GM10248 (cell line): ENCODE data around the gene CTIF.

Experiments
- CTCF ChIA-PET: fragments of 300-600 bp; sonication (Branson Sonifier 250); formaldehyde crosslinking; extraction: SDS; loops from one replicate; lab custom pipeline; 2021; ENCODE audit warnings: antibody characterized with exemption; lab: Yijun Ruan, JAX
- POLR2A ChIA-PET: fragments of 350-650 bp; sonication (Branson Sonifier 250); formaldehyde crosslinking; extraction: SDS; loops from one replicate; lab custom pipeline; 2020; ENCODE audit warnings: antibody characterized with exemption; lab: Yijun Ruan, JAX
- DNase-seq: peaks from one replicate; pipeline ENCODE4 v3.0.0; 2012; ENCODE audit errors: extremely low spot score
- TF ChIP-seq, protein P1 (sequence below): IDR thresholded peaks from 2 replicates; pipeline ENCODE4 v1.5.1; 2012; ENCODE audit warnings: mild to moderate bottlenecking, low read depth; ENCODE audit errors: extremely low read depth, missing control alignments, control extremely low read depth

CTIF gene

DNA sequence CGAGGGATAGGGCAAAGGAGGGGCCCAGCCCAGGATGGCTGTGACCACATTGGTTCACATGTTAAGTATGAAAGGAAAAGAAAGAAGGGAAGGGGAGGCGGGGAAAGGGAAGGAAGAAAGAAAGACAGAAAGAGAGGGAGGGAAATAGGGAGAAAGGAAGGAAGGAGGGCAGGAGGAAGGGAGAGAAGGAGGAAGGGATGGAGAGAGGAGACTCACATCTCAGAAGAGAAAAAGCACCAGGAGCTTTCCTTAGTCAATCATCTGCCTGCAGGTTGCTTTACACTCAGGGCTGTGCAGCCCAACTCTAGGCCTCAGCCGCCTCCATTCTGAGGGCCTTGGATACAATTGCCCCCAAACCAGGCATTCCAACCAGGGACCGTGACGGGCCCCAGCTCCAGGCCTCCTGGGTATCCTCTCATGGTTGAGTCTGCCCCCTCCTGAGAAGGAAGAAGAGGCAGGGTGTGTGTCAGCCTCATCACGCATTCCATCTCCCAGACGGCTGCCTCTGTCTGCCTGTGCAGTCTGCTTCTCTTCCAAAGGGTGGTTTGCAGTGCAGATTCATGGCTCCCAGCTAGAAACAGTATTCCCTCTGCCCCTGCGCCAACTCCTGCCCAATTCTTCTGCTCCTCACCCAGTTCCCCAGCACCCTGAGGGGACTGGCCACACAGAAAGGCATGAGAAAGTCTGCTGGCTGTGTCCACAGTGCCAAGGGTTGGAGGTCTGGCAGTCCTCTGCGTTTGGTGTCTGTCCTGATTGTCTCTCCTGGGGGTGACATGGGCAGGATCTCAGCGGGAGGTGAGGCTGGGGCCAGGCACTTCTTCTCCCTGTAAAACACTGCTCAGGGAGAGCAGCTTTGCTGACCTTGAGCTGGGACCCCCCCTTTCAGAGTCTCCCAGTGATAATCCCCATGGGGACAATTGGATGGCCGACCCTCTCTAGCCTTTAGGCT lies 248.6 kb downstream of the CTIF start:
- ChIA-PET CTCF (interaction anchor here (0.8 to 4.1 kb wide), 6 partner anchors 9 to 89 kb away, joined by 3 to 23 read pairs (median 4); no protein-coding TSS in a partner anchor), POLR2A (no interaction called here)
- TF ChIP-seq, protein P1, sequence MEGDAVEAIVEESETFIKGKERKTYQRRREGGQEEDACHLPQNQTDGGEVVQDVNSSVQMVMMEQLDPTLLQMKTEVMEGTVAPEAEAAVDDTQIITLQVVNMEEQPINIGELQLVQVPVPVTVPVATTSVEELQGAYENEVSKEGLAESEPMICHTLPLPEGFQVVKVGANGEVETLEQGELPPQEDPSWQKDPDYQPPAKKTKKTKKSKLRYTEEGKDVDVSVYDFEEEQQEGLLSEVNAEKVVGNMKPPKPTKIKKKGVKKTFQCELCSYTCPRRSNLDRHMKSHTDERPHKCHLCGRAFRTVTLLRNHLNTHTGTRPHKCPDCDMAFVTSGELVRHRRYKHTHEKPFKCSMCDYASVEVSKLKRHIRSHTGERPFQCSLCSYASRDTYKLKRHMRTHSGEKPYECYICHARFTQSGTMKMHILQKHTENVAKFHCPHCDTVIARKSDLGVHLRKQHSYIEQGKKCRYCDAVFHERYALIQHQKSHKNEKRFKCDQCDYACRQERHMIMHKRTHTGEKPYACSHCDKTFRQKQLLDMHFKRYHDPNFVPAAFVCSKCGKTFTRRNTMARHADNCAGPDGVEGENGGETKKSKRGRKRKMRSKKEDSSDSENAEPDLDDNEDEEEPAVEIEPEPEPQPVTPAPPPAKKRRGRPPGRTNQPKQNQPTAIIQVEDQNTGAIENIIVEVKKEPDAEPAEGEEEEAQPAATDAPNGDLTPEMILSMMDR: no peak

DNA sequence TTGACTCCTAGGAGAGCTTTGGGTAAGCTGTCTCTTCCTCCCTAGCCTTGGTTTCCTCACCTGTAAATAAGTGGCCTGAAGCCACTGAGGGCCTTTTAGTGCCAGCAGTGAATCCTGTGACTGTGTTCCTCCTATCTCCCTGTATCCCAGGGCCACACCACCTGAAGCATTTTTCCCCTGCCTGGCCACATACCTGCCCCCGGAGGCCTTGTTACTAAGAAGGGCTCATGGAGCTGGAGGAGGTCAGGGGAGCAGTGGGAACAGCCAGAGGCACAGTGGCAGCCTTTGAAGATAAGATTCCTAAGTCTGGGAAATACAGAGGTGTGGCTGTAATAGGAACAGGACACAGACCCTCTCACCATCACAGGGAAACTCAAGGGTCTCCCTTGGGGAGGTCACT lies 249.5 kb downstream of the CTIF start:
- POLR2A ChIA-PET: no interaction called here
- DNase-seq: no peak
- TF ChIP-seq, protein P1: no peak
- CTCF ChIA-PET: interaction anchor here (0.8 to 4.1 kb wide), 4 partner anchors 8 to 88 kb away, joined by 3 to 16 read pairs (median 4); no protein-coding TSS in a partner anchor

More for the DNA sequence above, 248.6 kb downstream of the CTIF start:
- DNase-seq: no peak

DNA sequence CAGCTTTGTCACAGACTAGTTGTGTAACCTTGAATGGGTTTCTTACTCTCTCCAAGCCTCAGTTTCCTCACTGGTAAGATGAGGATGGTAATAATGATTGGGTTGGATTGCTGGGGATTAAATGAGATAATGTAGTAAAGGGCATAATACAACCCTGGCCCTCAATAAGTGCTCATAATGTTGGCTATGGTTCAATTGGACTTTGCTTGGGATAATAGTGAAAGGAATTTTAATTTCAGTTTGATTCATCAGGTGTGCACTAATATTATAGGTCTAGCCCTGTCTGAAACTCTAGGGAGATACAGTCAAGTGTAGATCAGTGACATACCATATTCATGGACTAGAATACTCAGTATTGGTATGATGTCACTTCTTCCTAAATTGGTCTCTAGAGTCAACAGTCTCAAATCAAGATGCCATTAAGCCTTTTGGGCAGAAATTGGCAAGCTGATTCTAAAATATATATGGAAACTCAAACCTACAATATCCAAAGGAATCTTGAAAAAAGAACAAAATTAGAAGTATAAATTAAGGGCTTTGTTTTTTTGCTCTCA lies 250.5 kb downstream of the CTIF start:
- CTCF ChIA-PET: interaction anchor here (0.8 to 2.3 kb wide), 4 partner anchors 11 to 148 kb away, joined by 3 to 13 read pairs (median 4); no protein-coding TSS in a partner anchor
- POLR2A ChIA-PET: no interaction called here
- no peak for DNase-seq
- TF ChIP-seq, protein P1: no peak

DNA sequence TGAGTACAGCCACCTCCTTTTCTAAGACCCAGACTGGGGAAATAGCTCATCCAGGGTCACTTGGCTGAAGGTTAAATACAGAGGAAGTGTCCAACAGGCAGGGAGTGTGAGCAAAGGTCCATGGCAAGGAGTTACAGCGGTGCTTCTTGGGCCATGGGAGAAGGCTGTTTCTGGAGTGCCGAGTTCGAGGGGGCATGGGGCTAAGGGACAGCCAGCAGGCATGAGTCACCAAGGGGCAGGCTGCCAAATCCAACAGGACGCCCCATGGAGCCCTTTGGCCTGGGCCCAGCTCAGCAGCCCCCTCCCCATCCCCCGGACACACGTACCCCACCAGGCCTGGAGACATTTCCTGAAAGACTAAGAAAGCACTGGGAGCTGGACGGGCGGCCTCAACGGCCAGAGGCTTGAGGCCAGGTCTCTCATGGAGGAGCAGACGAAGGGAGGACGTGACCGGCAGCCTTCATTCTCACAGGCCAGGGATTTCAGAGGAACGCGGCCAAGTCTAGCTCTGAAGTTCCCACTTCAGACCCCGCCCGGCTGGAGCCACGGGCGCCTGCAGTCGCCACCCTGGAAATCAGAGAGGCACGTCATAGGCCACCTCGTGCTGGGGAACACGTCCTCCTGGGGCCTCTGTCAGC lies 251.5 kb downstream of the CTIF start:
- no peak for DNase-seq
- ChIA-PET POLR2A (no interaction called here), CTCF (interaction anchor here (0.8 to 2.3 kb wide), 7 partner anchors 10 to 147 kb away, joined by 3 to 13 read pairs (median 5); no protein-coding TSS in a partner anchor)
- TF ChIP-seq, protein P1: no peak

DNA sequence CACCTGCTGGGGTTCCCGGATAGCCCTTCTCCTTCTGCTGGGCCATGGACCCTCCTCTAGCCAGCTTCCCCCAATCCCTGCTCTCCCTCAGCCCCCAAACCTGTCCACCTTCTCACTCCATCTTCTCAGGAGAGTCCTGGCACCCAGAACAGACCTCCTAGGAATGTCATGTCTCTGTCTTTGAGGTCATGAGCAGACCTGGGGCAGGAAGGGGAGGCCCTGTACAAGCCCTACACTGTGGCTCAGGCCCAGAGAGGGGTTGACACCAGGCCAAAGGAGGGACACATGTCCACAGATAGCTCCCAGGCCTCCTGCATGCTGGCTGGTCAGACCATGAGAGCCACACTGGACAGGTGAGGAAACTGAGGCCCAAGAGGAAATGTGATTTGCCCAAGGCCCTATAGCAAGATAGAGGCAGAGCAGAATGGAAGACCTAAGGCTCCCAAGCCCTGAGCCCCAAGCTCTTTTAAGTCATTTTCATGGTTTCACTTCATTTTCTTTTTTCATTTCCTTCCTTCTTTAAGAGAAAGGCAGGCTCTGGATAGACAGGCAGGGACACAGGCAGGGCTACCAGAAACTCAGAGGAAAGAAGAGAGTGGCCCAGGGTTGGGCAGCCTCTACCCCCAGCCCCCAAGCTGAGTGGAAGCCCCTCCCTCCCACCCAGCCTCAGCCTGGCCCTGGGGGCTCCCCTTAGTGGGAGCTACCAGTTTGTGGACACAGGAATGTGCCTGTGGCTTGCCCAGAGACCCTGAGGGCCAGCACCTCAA lies 252.2 kb downstream of the CTIF start:
- ChIA-PET CTCF (interaction anchor here (1.2 to 2.3 kb wide), 7 partner anchors 8 to 38 kb away, joined by 3 to 13 read pairs (median 5); no protein-coding TSS in a partner anchor), POLR2A (no interaction called here)
- TF ChIP-seq, protein P1: no peak
- DNase-seq: no peak
